Cardiac septum (tissue), 1 donor: ENCODE measurements around the gene SMC1B. TPM values are rescaled to one million over a fixed set of nuclear protein-coding genes. Genes with fewer than 3 reads are reported as not detected.
"Not testable (repeated sequence)": the region's sequence is repeated elsewhere in the genome, so short reads cannot be mapped to it uniquely, and the experiment has no call there.

Experiments used
- DNase-seq: peaks from one replicate; pipeline ENCODE4 v3.0.0-alpha.2; 2020; ENCODE audit warnings: low spot score
- intact Hi-C: fragments of 100-400 bp; cut with DNase I; formaldehyde crosslinking; loops from one replicate; pipeline ENCODE4 v1.14.0; 2022
- total RNA-seq: library from RNA; stranded (reverse); fragmentation: NEBNext Ultra II Directional; extraction: Animal tissue kit (Norgen Biotek cat#: 25700); gene quantifications from one replicate; pipeline ENCODE4 v1.2.1, GENCODE V29; 2021
- donor health status: DM: no; HTN: no; CAD: no.

SMC1B gene
- total RNA-seq, 1 donor from 2014 or later, result not detected

- DNase-seq, result no peak
These were observed 32.8 kb upstream of the SMC1B start for GRCh38 chr22:45446216-45446615.

DNA sequence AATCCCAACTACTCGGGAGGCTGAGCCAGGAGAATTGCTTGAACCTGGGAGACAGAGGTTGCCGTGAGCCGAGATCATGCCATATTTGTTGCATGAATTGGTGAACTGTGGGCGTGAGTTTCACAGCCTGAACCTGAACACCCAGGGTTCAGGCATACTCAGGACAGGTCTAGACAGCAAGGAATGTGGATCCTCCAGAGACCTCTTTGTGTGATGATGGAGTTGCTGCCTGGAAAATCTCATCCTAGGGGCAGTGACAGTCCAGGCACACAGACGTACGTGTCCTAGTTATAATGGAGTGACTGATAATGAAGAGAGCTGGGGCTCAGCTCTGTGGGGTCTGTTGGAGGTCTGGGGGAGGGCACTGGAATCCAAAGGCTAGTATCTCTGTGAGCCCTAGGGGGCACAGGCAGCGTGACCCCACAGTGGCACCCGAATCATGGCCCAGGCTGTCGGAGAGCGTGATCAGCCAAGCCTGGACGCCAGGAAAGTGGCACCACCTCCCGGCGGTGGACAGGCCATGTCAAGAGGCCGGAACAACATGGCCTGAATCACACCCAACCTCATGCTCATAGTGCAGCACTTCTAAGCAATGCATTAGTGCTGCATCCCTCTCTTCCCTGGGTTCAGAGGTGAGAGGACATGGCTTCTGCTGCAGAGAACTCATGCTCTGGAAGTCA lies 31.8 kb upstream of the SMC1B start:
- intact Hi-C loops, result no loop called here
- DNase-seq, result no peak

More at GRCh38 chr22:45446216-45446615, 32.8 kb upstream of the SMC1B start:
- intact Hi-C loops, result no loop called here

GRCh38 chr22:45444168-45444567 lies 30.8 kb upstream of the SMC1B start:
- intact Hi-C loops, result no loop called here
- no peak for DNase-seq

GRCh38 chr22:45442116-45442515 lies 28.7 kb upstream of the SMC1B start:
- intact Hi-C loops, result no loop called here
- no peak for DNase-seq

- intact Hi-C loops, result loop anchor here (2.0 kb wide), 1 partner anchor 112 kb away; no protein-coding TSS in a partner anchor
- no peak for DNase-seq
These were observed 27.7 kb upstream of the SMC1B start for GRCh38 chr22:45441138-45441537.

- not testable (repeated sequence) for DNase-seq
- intact Hi-C loops, result loop anchor here (2.0 kb wide), 1 partner anchor 112 kb away; no protein-coding TSS in a partner anchor
These were observed 27.3 kb upstream of the SMC1B start for GRCh38 chr22:45440688-45441087.

GRCh38 chr22:45438336-45438735 lies 24.9 kb upstream of the SMC1B start:
- DNase-seq, result no peak
- intact Hi-C loops, result loop anchor here (5.0 kb wide), 1 partner anchor 121 kb away; no protein-coding TSS in a partner anchor

DNA sequence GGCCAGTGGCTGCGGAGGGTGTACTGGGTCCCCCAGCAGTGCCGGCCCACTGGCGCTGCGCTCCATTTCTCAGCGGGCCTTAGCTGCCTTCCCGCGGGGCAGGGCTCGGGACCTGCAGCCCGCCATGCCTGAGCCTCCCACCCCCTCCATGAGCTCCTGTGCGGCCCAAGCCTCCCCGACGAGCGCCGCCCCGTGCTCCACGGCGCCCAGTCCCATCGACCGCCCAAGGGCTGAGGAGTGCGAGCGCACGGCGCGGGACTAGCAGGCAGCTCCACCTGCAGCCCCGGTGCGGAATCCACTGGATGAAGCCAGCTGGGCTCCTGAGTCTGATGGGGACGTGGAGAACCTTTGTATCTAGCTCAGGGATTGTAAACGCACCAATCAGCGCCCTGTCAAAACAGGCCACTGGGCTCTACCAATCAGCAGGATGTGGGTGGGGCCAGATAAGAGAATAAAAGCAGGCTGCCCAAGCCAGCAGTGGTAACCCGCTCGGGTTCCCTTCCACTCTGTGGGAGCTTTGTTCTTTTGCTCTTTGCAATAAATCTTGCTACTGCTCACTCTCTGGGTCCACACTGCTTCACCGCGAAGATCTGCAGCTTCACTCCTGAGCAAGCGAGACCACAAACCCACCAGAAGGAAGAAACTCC lies 23.6 kb upstream of the SMC1B start:
- not testable (repeated sequence) for DNase-seq
- intact Hi-C loops, result loop anchor here (5.0 kb wide), 1 partner anchor 120 kb away; no protein-coding TSS in a partner anchor

DNA sequence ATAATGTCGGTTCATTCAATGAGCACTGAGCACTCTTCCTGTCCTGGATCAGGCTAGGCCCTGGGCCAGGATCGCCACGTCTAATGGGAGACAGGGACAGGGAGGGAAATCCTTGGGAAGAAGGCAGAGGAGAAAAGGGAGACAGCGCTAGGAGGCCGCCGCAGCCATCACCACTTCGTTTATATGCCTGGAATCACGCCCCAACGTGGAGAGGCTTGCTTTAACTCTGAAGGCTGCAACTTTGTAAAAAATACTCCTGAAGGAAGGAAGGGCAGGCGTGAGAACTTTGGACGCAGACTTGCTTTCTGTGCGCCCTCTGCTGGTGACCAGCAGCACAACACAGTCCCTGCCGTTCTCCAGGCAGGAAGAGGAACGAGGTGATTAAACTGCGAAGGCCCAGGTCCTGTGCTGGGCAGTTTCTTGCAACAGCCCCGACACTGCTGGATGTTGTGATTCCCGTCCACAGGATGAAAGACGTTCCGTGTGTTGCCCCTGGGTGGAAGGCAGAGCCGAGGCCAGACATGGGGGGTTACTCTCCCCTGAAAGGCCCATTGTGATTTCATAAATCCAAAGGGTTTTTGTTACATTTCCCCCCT lies 22.2 kb upstream of the SMC1B start:
- intact Hi-C loops, result loop anchor here (1.0 to 5.0 kb wide), 2 partner anchors 118 to 166 kb away; no protein-coding TSS in a partner anchor

GRCh38 chr22:45434981-45435380 lies 21.6 kb upstream of the SMC1B start:
- DNase-seq, result no peak
- intact Hi-C loops, result loop anchor here (1.0 to 5.0 kb wide), 2 partner anchors 118 to 166 kb away; no protein-coding TSS in a partner anchor

More for the DNA sequence above, 22.2 kb upstream of the SMC1B start:
- DNase-seq, result peak; percentile 93

DNA sequence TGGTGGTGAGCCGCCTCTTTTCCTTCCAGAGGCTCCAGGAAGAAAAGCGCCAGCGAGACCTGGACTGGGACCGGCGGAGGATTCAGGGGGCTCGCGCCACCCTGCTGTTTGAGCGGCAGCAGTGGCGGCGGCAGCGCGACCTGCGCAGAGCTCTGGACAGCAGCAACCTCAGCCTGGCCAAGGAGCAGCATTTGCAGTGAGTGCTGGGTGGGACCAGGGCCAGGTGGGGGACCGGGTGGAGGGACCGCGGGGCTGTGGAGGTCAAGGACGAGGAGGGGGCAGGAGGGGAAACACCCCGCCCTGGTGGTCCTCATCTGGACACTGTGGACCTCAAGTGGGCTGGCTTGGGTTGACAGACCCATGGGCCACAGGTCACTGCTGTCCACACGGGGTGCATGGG lies 17.5 kb upstream of the SMC1B start:
- intact Hi-C loops, result no loop called here
- DNase-seq, result peak; percentile 60

- intact Hi-C loops, result no loop called here
- peak; percentile 50 for DNase-seq
These were observed 16.8 kb upstream of the SMC1B start for GRCh38 chr22:45429981-45430775.

DNA sequence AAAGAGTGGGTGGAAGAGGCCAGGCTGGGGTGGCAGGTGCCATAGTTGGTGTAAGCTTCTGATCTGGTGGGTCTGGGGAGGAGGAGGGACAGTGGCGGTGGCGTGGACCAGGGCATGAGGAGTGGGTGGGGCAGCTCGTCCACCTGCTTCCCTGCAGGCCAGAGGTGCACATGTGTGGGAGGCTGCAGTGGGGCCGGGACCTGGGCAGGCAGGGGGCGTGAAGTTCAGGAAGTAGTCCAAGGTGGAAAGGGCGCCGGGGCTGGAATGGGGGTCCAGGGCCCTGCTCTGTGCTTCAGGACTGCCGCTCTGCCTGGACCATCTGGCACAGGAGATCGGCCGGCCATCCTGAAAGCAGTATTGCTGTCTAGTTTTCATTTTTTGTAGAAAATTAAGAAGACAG lies 16.0 kb upstream of the SMC1B start:
- intact Hi-C loops, result no loop called here
- DNase-seq, result no peak

GRCh38 chr22:45428391-45429385 lies 15.3 kb upstream of the SMC1B start:
- intact Hi-C loops, result no loop called here
- no peak for DNase-seq

DNA sequence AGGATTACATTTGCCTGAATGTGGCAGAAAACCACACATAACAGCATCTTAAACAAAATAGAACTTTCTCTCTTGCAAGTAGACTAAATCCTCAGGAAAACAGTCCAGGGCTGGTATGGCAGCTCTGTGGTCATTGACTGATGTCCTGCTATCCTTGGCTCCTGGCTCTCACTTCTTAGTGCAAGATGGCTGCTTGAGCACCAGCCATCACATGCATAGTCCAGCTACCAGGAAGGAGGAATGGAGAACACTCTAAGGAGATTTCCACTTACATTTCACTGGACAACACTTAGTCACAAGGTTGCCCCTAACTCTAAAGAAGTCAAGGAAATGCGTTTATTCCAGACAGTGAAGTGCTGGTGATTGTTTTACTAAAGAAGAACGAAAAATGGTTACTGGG lies 13.7 kb upstream of the SMC1B start:
- intact Hi-C loops, result no loop called here
- no peak for DNase-seq

GRCh38 chr22:45426387-45426786 lies 13.0 kb upstream of the SMC1B start:
- intact Hi-C loops, result no loop called here

GRCh38 chr22:45425531-45426265 lies 12.3 kb upstream of the SMC1B start:
- intact Hi-C loops, result no loop called here
- no peak for DNase-seq

More at GRCh38 chr22:45426387-45426786, 13.0 kb upstream of the SMC1B start:
- no peak for DNase-seq

DNA sequence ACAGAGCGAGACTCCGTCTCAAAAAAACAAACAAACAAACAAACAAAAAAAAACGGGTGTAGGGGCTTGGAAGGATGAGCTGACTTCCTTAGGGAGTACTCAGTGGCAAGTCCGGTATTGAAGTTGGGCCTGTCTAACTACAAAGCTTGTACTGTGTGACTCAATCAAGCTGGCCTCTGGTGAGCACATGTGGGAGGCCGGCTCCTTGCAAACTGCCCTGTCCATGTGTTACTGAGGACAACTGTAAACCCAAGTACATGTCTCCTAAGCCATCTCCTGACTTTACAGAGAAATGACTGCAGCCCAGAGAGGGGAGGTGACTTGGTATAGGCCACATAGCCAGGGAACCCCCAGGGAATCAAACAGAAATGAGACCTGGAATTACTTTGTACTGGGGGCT lies 11.7 kb upstream of the SMC1B start:
- DNase-seq, result no peak
- intact Hi-C loops, result no loop called here
